KOPT-K1 (cell line): ENCODE measurements around the gene PDE5A.
"Not testable (repeated sequence)": the region's sequence is repeated elsewhere in the genome, so short reads cannot be mapped to it uniquely, and the experiment has no call there.

Source experiments
- H3K27ac ChIP-seq: fragments of 200-600 bp; sonication (generic); 2 replicates; pipeline ENCODE4 v1.5.1; 2016; ENCODE audit warnings: antibody characterized with exemption, mild to moderate bottlenecking, low read depth, low read length; ENCODE audit not compliant: poor library complexity, severe bottlenecking
- H3K36me3 ChIP-seq: fragments of 200-600 bp; sonication (generic); 2 replicates; pipeline ENCODE4 v1.5.1; 2017; ENCODE audit warnings: antibody characterized with exemption, mild to moderate bottlenecking, low read length, moderate library complexity; ENCODE audit not compliant: insufficient read depth
- H3K9me3 ChIP-seq: fragments of 200-600 bp; sonication (generic); 2 replicates; pipeline ENCODE4 v1.5.1; 2017; ENCODE audit warnings: antibody characterized with exemption, low read length, mild to moderate bottlenecking; ENCODE audit not compliant: insufficient read depth, poor library complexity, severe bottlenecking

PDE5A gene

GRCh38 chr4:119656342-119656741, 27.7 kb upstream of the PDE5A start:
- no peaks in the 10 kb centered on the region for H3K9me3 ChIP-seq
- H3K36me3 ChIP-seq: no peaks in the 10 kb centered on the region
- H3K27ac ChIP-seq: no peak overlapping the region

GRCh38 chr4:119655111-119655837, 26.7 kb upstream of the PDE5A start:
- H3K27ac ChIP-seq: no peak overlapping the region
- H3K36me3 ChIP-seq: no peaks in the 10 kb centered on the region

GRCh38 chr4:119653990-119654389, 25.4 kb upstream of the PDE5A start:
- Histone ChIP-seq H3K36me3 (no peaks in the 10 kb centered on the region), H3K27ac (no peak overlapping the region), H3K9me3 (no peaks in the 10 kb centered on the region)

More at GRCh38 chr4:119655111-119655837, 26.7 kb upstream of the PDE5A start:
- no peaks in the 10 kb centered on the region for H3K9me3 ChIP-seq

- H3K9me3 ChIP-seq: no peaks in the 10 kb centered on the region
- no peaks in the 10 kb centered on the region for H3K36me3 ChIP-seq
- H3K27ac ChIP-seq: no peak overlapping the region
These were observed 24.4 kb upstream of the PDE5A start for GRCh38 chr4:119652998-119653397.

- Histone ChIP-seq H3K27ac (no peak overlapping the region), H3K9me3 (no peaks in the 10 kb centered on the region), H3K36me3 (no peaks in the 10 kb centered on the region)
These were observed 19.8 kb upstream of the PDE5A start for GRCh38 chr4:119648398-119648797.

- Histone ChIP-seq H3K27ac (no peak overlapping the region), H3K9me3 (no peaks in the 10 kb centered on the region), H3K36me3 (no peaks in the 10 kb centered on the region)
These were observed 19.0 kb upstream of the PDE5A start for GRCh38 chr4:119647558-119647957.

- no peaks in the 10 kb centered on the region for H3K36me3 ChIP-seq
- no peaks in the 10 kb centered on the region for H3K9me3 ChIP-seq
- no peak overlapping the region for H3K27ac ChIP-seq
These were observed 17.9 kb upstream of the PDE5A start for GRCh38 chr4:119646347-119647071.

- H3K9me3 ChIP-seq: no peaks in the 10 kb centered on the region
- H3K36me3 ChIP-seq: no peaks in the 10 kb centered on the region
- no peak overlapping the region for H3K27ac ChIP-seq
These were observed 14.9 kb upstream of the PDE5A start for GRCh38 chr4:119643306-119644042.

GRCh38 chr4:119641765-119642164, 13.2 kb upstream of the PDE5A start:
- Histone ChIP-seq H3K27ac (no peak overlapping the region), H3K36me3 (no peaks in the 10 kb centered on the region), H3K9me3 (no peaks in the 10 kb centered on the region)

GRCh38 chr4:119638359-119638758, 9.8 kb upstream of the PDE5A start:
- no peaks in the 10 kb centered on the region for H3K9me3 ChIP-seq
- H3K36me3 ChIP-seq: no peaks in the 10 kb centered on the region
- H3K27ac ChIP-seq: no peak overlapping the region

- H3K27ac ChIP-seq, H3K9me3 ChIP-seq, H3K36me3 ChIP-seq: not testable (repeated sequence)
These were observed 8.2 kb upstream of the PDE5A start for GRCh38 chr4:119636851-119637250.

- Histone ChIP-seq H3K27ac (no peak overlapping the region), H3K9me3 (no peaks in the 10 kb centered on the region), H3K36me3 (no peaks in the 10 kb centered on the region)
These were observed 3.6 kb upstream of the PDE5A start for GRCh38 chr4:119632216-119632615.

- Histone ChIP-seq H3K27ac (no peak overlapping the region), H3K9me3 (no peaks in the 10 kb centered on the region), H3K36me3 (no peaks in the 10 kb centered on the region)
These were observed 503 bp upstream of the PDE5A start for GRCh38 chr4:119629142-119629471.

- no peaks in the 10 kb centered on the region for H3K36me3 ChIP-seq
- H3K27ac ChIP-seq: no peak overlapping the region
- no peaks in the 10 kb centered on the region for H3K9me3 ChIP-seq
These were observed 1.0 kb downstream of the PDE5A start for GRCh38 chr4:119627267-119628255.

GRCh38 chr4:119626943-119627266, 1.7 kb downstream of the PDE5A start:
- no peaks in the 10 kb centered on the region for H3K9me3 ChIP-seq
- H3K36me3 ChIP-seq: no peaks in the 10 kb centered on the region
- no peak overlapping the region for H3K27ac ChIP-seq
